HCT116 (cell line): ENCODE results near the gene RAB3C. TPM values are rescaled to one million over a fixed set of nuclear protein-coding genes. Genes with fewer than 3 reads are reported as not detected.

Experiments used
- ATAC-seq: fragments of 200-7000 bp; cut with Tn5 transposase; 2 replicates; pipeline ENCODE4 v1.9.1; 2020; ENCODE audit warnings: mild to moderate bottlenecking, moderate library complexity
- BruUV-seq: library from RNA; stranded (reverse); fragments of 400-500 nt; replicated peaks from 2 replicates; lab custom pipeline; 2021; lab: Mats Ljungman, UMichigan
- CTCF ChIA-PET: fragments of 300-600 bp; sonication (Branson Sonifier 250); formaldehyde crosslinking; loops from one replicate; lab custom pipeline; 2021; ENCODE audit warnings: antibody characterized with exemption; lab: Charles Lee
- POLR2A ChIA-PET: fragments of 300-600, 350-600 bp; sonication (Branson Sonifier 250); formaldehyde crosslinking; loops from one replicate; lab custom pipeline; 2021; ENCODE audit warnings: antibody characterized with exemption; lab: Charles Lee
- RAD21 ChIA-PET, 2 experiments: fragments of 300-600 bp; sonication (Branson Sonifier 250); formaldehyde crosslinking; loops; one replicate each; lab custom pipeline; 2023; ENCODE audit warnings: low total read pairs in 2 of 2; ENCODE audit not compliant: uncharacterized antibody in 2 of 2, unreplicated experiment in 2 of 2, low non-redundant PET in 1 of 2; lab: Charles Lee
- DNase-seq: peaks from one replicate; pipeline ENCODE4 v3.0.0-alpha.2; 2010; ENCODE audit warnings: low read depth, low spot score
- H2AFZ ChIP-seq: fragments of 200-600 bp; shearing (Covaris generic), sonication (generic); 2 replicates; pipeline ENCODE4 v1.6.1; 2017; ENCODE audit warnings: low read depth, mixed run types, mixed read lengths, antibody characterized with exemption, low read length; ENCODE audit not compliant: poor library complexity, severe bottlenecking
- H3K27ac ChIP-seq: 2 replicates; pipeline ENCODE4 v1.5.1; 2012; ENCODE audit warnings: low read depth, low read length
- H3K27me3 ChIP-seq: fragments of 200-600 bp; sonication (generic); 2 replicates; pipeline ENCODE4 v1.6.1; 2016; ENCODE audit warnings: mixed run types, low read length, mixed read lengths; ENCODE audit not compliant: insufficient read depth
- H3K36me3 ChIP-seq, 2 experiments: fragments of 200-500 bp in 1 of 2; fragments of 200-600 bp in 1 of 2; sonication (Bioruptor generic) in 1 of 2; sonication (generic) in 1 of 2; 2 replicates each; pipeline versions ENCODE4 v1.5.1 to v1.6.1; 2014 to 2016; ENCODE audit warnings: low read length in 2 of 2, inconsistent platforms in 1 of 2, mixed read lengths in 1 of 2, mixed run types in 1 of 2; ENCODE audit not compliant: insufficient read depth in 2 of 2, control insufficient read depth in 1 of 2
- H3K4me1 ChIP-seq, 2 experiments: fragments of 200-600 bp in 1 of 2; sonication (generic) in 1 of 2; 2 replicates each; pipeline versions ENCODE4 v1.5.1 to v1.6.1; 2012 to 2017; ENCODE audit warnings: low read length in 2 of 2, inconsistent platforms in 1 of 2, mild to moderate bottlenecking in 1 of 2, mixed read lengths in 1 of 2, mixed run types in 1 of 2, moderate library complexity in 1 of 2; ENCODE audit not compliant: insufficient read depth in 2 of 2, control insufficient read depth in 1 of 2
- H3K4me2 ChIP-seq: fragments of 200-600 bp; sonication (generic); 2 replicates; pipeline ENCODE4 v1.6.1; 2017; ENCODE audit warnings: mixed run types, low read length, mixed read lengths
- H3K4me3 ChIP-seq, 2 experiments: fragments of 200-600 bp in 1 of 2; sonication (generic) in 1 of 2; replicated peaks in 1 of 2; 2 replicates each; pipeline ENCODE4 v1.5.1; 2011 to 2016; ENCODE audit warnings: low read length in 2 of 2, control low read depth in 1 of 2, low read depth in 1 of 2, mild to moderate bottlenecking in 1 of 2, mixed read lengths in 1 of 2, mixed run types in 1 of 2
- H3K79me2 ChIP-seq: fragments of 200-600 bp; sonication (generic); 2 replicates; pipeline ENCODE4 v1.6.1; 2017; ENCODE audit warnings: mild to moderate bottlenecking, mixed run types, low read length, moderate library complexity, mixed read lengths; ENCODE audit not compliant: insufficient read depth
- H3K9ac ChIP-seq: fragments of 200-600 bp; sonication (generic); 2 replicates; pipeline ENCODE4 v1.6.1; 2016; ENCODE audit warnings: low read length, mixed read lengths
- H3K9me2 ChIP-seq: fragments of 200-600 bp; sonication (generic), shearing (Covaris generic); 2 replicates; pipeline ENCODE4 v1.6.1; 2017; ENCODE audit warnings: mixed run types, mild to moderate bottlenecking, moderate library complexity; ENCODE audit not compliant: insufficient read depth
- H3K9me3 ChIP-seq, 2 experiments: fragments of 200-500 bp in 1 of 2; fragments of 200-600 bp in 1 of 2; sonication (Bioruptor generic) in 1 of 2; sonication (generic) in 1 of 2; 2 replicates each; pipeline ENCODE4 v1.6.1; 2014 to 2017; ENCODE audit warnings: low read length in 2 of 2, mixed read lengths in 2 of 2, inconsistent platforms in 1 of 2, low read depth in 1 of 2, mild to moderate bottlenecking in 1 of 2, mixed run types in 1 of 2, moderate library complexity in 1 of 2; ENCODE audit not compliant: control insufficient read depth in 1 of 2, insufficient read depth in 1 of 2
- H4K20me1 ChIP-seq: fragments of 200-600 bp; sonication (generic), shearing (Covaris generic); 2 replicates; pipeline ENCODE4 v1.6.1; 2017; ENCODE audit warnings: mixed run types, mild to moderate bottlenecking, moderate library complexity; ENCODE audit not compliant: insufficient read depth
- CBX3 ChIP-seq: IDR thresholded peaks from 2 replicates; pipeline ENCODE4 v1.6.1; 2012; ENCODE audit warnings: low read depth
- EGR1 ChIP-seq: IDR thresholded peaks from 2 replicates; pipeline ENCODE4 v1.6.1; 2012; ENCODE audit warnings: low read depth
- ELF1 ChIP-seq: IDR thresholded peaks from 2 replicates; pipeline ENCODE4 v1.6.1; 2012; ENCODE audit warnings: low read depth, borderline replicate concordance
- EZH2 ChIP-seq: fragments of 200-600 bp; sonication (generic); IDR thresholded peaks from 2 replicates; pipeline ENCODE4 v1.6.1; 2017; ENCODE audit warnings: antibody characterized with exemption, mixed run types
- JUND ChIP-seq: IDR thresholded peaks from 2 replicates; pipeline ENCODE4 v1.6.1; 2012
- POLR2A ChIP-seq: IDR thresholded peaks from 2 replicates; pipeline ENCODE4 v1.7.0; 2011; ENCODE audit warnings: borderline replicate concordance; ENCODE audit not compliant: insufficient read depth, insufficient read length; ENCODE audit errors: extremely low read depth
- POLR2AphosphoS5 ChIP-seq: IDR thresholded peaks from 2 replicates; pipeline ENCODE4 v1.6.1; 2011; ENCODE audit warnings: mild to moderate bottlenecking, low read depth, low read length, moderate library complexity
- SRF ChIP-seq: IDR thresholded peaks from 2 replicates; pipeline ENCODE4 v1.6.1; 2012; ENCODE audit warnings: low read depth
- TCF7L2 ChIP-seq: IDR thresholded peaks from 2 replicates; pipeline ENCODE4 v1.7.0; 2011; ENCODE audit warnings: borderline replicate concordance, inconsistent platforms; ENCODE audit not compliant: insufficient read depth, insufficient read length; ENCODE audit errors: extremely low read depth
- YY1 ChIP-seq: IDR thresholded peaks from 2 replicates; pipeline ENCODE4 v1.6.1; 2011; ENCODE audit warnings: low read length, low read depth, moderate library complexity, mild to moderate bottlenecking; ENCODE audit not compliant: insufficient replicate concordance; ENCODE audit errors: extremely low read depth
- ZNF274 ChIP-seq: fragments of 200-500 bp; sonication (Bioruptor generic); IDR thresholded peaks from 2 replicates; pipeline ENCODE4 v1.6.1; 2014; ENCODE audit warnings: mild to moderate bottlenecking, low read depth, low read length, inconsistent platforms
- intact Hi-C: fragments of 100-400 bp; cut with micrococcal nuclease; formaldehyde crosslinking; loops from 2 replicates; pipeline ENCODE4 v1.10.0; 2022
- total RNA-seq: library from RNA; stranded (reverse); gene quantifications from one replicate; pipeline ENCODE4 v1.2.1, GENCODE V29; 2021; ENCODE audit not compliant: unreplicated experiment
- TF ChIP-seq, protein P1 (sequence below): IDR thresholded peaks from 2 replicates; pipeline ENCODE4 v1.6.1; 2012
- TF ChIP-seq, protein P2 (sequence below): IDR thresholded peaks from 2 replicates; pipeline ENCODE4 v1.6.1; 2012
- TF ChIP-seq, protein P3 (sequence below): IDR thresholded peaks from 2 replicates; pipeline ENCODE4 v1.6.1; 2011; ENCODE audit warnings: mild to moderate bottlenecking, low read length, moderate library complexity; ENCODE audit not compliant: insufficient replicate concordance; ENCODE audit errors: extremely low read depth
- TF ChIP-seq, protein P4 (sequence below): IDR thresholded peaks from 2 replicates; pipeline ENCODE4 v1.6.1; 2012; ENCODE audit warnings: low read depth

The RAB3C gene
- total RNA-seq, 1 experiment from 2014 or later: not detected

DNA sequence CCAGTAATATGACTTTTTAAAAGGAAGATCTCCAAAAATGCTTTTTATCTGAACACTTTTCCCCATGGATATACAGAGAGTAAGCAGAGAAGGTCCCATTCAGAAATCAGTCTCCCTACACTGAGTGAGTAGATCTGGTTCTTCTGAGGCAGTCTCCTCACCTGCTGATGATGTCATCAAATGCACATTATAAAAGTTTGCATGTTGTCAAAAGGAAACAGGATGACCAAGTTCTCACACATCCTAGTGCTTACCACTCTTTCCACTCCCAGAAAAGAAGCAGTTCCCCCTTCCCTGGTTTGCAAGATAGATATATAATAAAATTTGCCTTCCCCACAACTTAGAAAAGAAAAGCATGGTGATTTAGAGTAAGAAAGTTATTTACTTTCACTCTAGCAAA lies 180.5 kb downstream of the RAB3C start:
- ATAC-seq (no peak), DNase-seq (no peak)
- BruUV-seq: no TSS peak
- TF ChIP-seq, protein P1, sequence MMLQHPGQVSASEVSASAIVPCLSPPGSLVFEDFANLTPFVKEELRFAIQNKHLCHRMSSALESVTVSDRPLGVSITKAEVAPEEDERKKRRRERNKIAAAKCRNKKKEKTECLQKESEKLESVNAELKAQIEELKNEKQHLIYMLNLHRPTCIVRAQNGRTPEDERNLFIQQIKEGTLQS: no peak
- TF ChIP-seq, protein P2, sequence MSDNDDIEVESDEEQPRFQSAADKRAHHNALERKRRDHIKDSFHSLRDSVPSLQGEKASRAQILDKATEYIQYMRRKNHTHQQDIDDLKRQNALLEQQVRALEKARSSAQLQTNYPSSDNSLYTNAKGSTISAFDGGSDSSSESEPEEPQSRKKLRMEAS: no peak
- TF ChIP-seq YY1 (no peak), POLR2A (no peak), EGR1 (no peak), EZH2 (no peak), ZNF274 (no peak), ELF1 (no peak), CBX3 (no peak), SRF (no peak), TCF7L2 (no peak), POLR2AphosphoS5 (no peak), JUND (no peak)
- TF ChIP-seq, protein P3, sequence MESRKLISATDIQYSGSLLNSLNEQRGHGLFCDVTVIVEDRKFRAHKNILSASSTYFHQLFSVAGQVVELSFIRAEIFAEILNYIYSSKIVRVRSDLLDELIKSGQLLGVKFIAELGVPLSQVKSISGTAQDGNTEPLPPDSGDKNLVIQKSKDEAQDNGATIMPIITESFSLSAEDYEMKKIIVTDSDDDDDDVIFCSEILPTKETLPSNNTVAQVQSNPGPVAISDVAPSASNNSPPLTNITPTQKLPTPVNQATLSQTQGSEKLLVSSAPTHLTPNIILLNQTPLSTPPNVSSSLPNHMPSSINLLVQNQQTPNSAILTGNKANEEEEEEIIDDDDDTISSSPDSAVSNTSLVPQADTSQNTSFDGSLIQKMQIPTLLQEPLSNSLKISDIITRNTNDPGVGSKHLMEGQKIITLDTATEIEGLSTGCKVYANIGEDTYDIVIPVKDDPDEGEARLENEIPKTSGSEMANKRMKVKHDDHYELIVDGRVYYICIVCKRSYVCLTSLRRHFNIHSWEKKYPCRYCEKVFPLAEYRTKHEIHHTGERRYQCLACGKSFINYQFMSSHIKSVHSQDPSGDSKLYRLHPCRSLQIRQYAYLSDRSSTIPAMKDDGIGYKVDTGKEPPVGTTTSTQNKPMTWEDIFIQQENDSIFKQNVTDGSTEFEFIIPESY: no peak
- TF ChIP-seq, protein P4, sequence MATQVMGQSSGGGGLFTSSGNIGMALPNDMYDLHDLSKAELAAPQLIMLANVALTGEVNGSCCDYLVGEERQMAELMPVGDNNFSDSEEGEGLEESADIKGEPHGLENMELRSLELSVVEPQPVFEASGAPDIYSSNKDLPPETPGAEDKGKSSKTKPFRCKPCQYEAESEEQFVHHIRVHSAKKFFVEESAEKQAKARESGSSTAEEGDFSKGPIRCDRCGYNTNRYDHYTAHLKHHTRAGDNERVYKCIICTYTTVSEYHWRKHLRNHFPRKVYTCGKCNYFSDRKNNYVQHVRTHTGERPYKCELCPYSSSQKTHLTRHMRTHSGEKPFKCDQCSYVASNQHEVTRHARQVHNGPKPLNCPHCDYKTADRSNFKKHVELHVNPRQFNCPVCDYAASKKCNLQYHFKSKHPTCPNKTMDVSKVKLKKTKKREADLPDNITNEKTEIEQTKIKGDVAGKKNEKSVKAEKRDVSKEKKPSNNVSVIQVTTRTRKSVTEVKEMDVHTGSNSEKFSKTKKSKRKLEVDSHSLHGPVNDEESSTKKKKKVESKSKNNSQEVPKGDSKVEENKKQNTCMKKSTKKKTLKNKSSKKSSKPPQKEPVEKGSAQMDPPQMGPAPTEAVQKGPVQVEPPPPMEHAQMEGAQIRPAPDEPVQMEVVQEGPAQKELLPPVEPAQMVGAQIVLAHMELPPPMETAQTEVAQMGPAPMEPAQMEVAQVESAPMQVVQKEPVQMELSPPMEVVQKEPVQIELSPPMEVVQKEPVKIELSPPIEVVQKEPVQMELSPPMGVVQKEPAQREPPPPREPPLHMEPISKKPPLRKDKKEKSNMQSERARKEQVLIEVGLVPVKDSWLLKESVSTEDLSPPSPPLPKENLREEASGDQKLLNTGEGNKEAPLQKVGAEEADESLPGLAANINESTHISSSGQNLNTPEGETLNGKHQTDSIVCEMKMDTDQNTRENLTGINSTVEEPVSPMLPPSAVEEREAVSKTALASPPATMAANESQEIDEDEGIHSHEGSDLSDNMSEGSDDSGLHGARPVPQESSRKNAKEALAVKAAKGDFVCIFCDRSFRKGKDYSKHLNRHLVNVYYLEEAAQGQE: no peak
- Histone ChIP-seq H3K4me2 (no peak overlapping the region), H3K36me3 (no peaks in the 10 kb centered on the region), H3K9me2 (no peaks in the 10 kb centered on the region), H3K27me3 (peaks cover 7% of the 10 kb centered on the region), H3K9ac (no peak overlapping the region), H3K4me1 (no peaks in the 10 kb centered on the region), H3K27ac (no peak overlapping the region), H3K4me3 (no peak overlapping the region), H3K79me2 (no peaks in the 10 kb centered on the region), H3K9me3 (no peaks in the 10 kb centered on the region), H4K20me1 (no peaks in the 10 kb centered on the region), H2AFZ (no peak overlapping the region)
- intact Hi-C loops: no loop called here
- RAD21 ChIA-PET: no interaction called here
- POLR2A ChIA-PET: no interaction called here
- CTCF ChIA-PET: no interaction called here
